HEK293 (cell line): ENCODE data around the gene FYB1.

Experiments used
- CTCF ChIA-PET: fragments of 350-600 bp; formaldehyde crosslinking; extraction: SDS; loops from one replicate; lab custom pipeline; 2021; ENCODE audit warnings: antibody characterized with exemption; lab: Yijun Ruan, JAX
- POLR2A ChIA-PET: fragments of 300-600 bp; formaldehyde crosslinking; extraction: SDS; loops from one replicate; lab custom pipeline; 2020; ENCODE audit warnings: antibody characterized with exemption, inconsistent platforms; lab: Yijun Ruan, JAX
- H3K27ac ChIP-seq: fragments of 200-500 bp; sonication (Bioruptor generic); 2 replicates; pipeline ENCODE4 v1.5.1; 2014; ENCODE audit warnings: low read depth, low read length, control low read depth, inconsistent platforms; ENCODE audit errors: extremely low read depth
- H3K36me3 ChIP-seq, 2 experiments: fragments of 200-500 bp in 1 of 2; sonication (Bioruptor generic) in 1 of 2; 1 replicate in 1 of 2; 2 replicates in 1 of 2; pipeline ENCODE4 v1.5.1; 2014 to 2017; ENCODE audit warnings: inconsistent platforms in 2 of 2, low read length in 2 of 2; ENCODE audit not compliant: control insufficient read depth in 2 of 2, insufficient read depth in 1 of 2
- H3K4me1 ChIP-seq: fragments of 200-500 bp; sonication (Bioruptor generic); 2 replicates; pipeline ENCODE4 v1.5.1; 2014; ENCODE audit warnings: mild to moderate bottlenecking, low read length, inconsistent platforms; ENCODE audit not compliant: control insufficient read depth, insufficient read depth
- H3K4me3 ChIP-seq: 2 replicates; pipeline ENCODE4 v1.5.1; 2011; ENCODE audit warnings: low read depth, mild to moderate bottlenecking, control low read depth, low read length, moderate library complexity
- H3K9me3 ChIP-seq: fragments of 200-500 bp; sonication (Bioruptor generic); 2 replicates; pipeline ENCODE4 v1.5.1; 2014; ENCODE audit warnings: low read depth, low read length, inconsistent platforms; ENCODE audit not compliant: control insufficient read depth, insufficient read depth
- EGR2 ChIP-seq: fragments of 450-650 bp; formaldehyde crosslinking; IDR thresholded peaks from 2 replicates; pipeline ENCODE4 v1.5.1; 2016; ENCODE audit warnings: low read depth, missing biosample characterization, missing genetic modification characterization
- FEZF1 ChIP-seq: fragments of 450-650 bp; formaldehyde crosslinking; IDR thresholded peaks from 2 replicates; pipeline ENCODE4 v1.5.1; 2016; ENCODE audit warnings: missing biosample characterization, missing genetic modification characterization
- OVOL3 ChIP-seq: fragments of 450-650 bp; formaldehyde crosslinking; IDR thresholded peaks from 2 replicates; pipeline ENCODE4 v1.5.1; 2016; ENCODE audit warnings: missing biosample characterization, missing genetic modification characterization
- ZBTB10 ChIP-seq: fragments of 450-650 bp; formaldehyde crosslinking; IDR thresholded peaks from 2 replicates; pipeline ENCODE4 v1.5.1; 2016; ENCODE audit warnings: missing biosample characterization, missing genetic modification characterization
- ZBTB17 ChIP-seq: fragments of 450-650 bp; formaldehyde crosslinking; IDR thresholded peaks from 2 replicates; pipeline ENCODE4 v1.5.1; 2016; ENCODE audit warnings: missing biosample characterization, missing genetic modification characterization
- ZFP37 ChIP-seq: fragments of 450-650 bp; formaldehyde crosslinking; IDR thresholded peaks from 2 replicates; pipeline ENCODE4 v1.5.1; 2016; ENCODE audit warnings: missing biosample characterization, missing genetic modification characterization
- ZNF112 ChIP-seq: fragments of 450-650 bp; formaldehyde crosslinking; IDR thresholded peaks from 2 replicates; pipeline ENCODE4 v1.5.0; 2017; ENCODE audit warnings: missing biosample characterization, missing genetic modification characterization
- ZNF223 ChIP-seq: fragments of 450-650 bp; formaldehyde crosslinking; IDR thresholded peaks from 2 replicates; pipeline ENCODE4 v1.5.1; 2016; ENCODE audit warnings: missing biosample characterization, missing genetic modification characterization
- ZNF341 ChIP-seq: fragments of 450-650 bp; formaldehyde crosslinking; IDR thresholded peaks from 2 replicates; pipeline ENCODE4; 2016; ENCODE audit warnings: low read depth, missing biosample characterization, missing genetic modification characterization
- ZNF394 ChIP-seq: fragments of 450-650 bp; formaldehyde crosslinking; IDR thresholded peaks from 2 replicates; pipeline ENCODE4 v1.5.1; 2016; ENCODE audit warnings: missing biosample characterization, missing genetic modification characterization, mild to moderate bottlenecking, moderate library complexity, borderline replicate concordance
- ZNF561 ChIP-seq: fragments of 450-650 bp; IDR thresholded peaks from 2 replicates; pipeline ENCODE4 v1.5.1; 2018; ENCODE audit warnings: missing biosample characterization, missing genetic modification characterization, borderline replicate concordance
- ZNF629 ChIP-seq: fragments of 450-650 bp; formaldehyde crosslinking; IDR thresholded peaks from 2 replicates; pipeline ENCODE4 v1.5.1; 2017; ENCODE audit warnings: missing biosample characterization, missing genetic modification characterization
- ZNF792 ChIP-seq: fragments of 450-650 bp; formaldehyde crosslinking; IDR thresholded peaks from 2 replicates; pipeline ENCODE4 v1.5.1; 2016; ENCODE audit warnings: missing biosample characterization, missing genetic modification characterization
- TF ChIP-seq, protein P1 (sequence below): fragments of 450-650 bp; formaldehyde crosslinking; IDR thresholded peaks from 2 replicates; pipeline ENCODE4 v1.5.1; 2016; ENCODE audit warnings: missing biosample characterization, missing genetic modification characterization
- TF ChIP-seq, protein P2 (sequence below): fragments of 450-650 bp; formaldehyde crosslinking; IDR thresholded peaks from 2 replicates; pipeline ENCODE4 v1.5.1; 2016; ENCODE audit warnings: missing biosample characterization, missing genetic modification characterization
- TF ChIP-seq, protein P3 (sequence below): fragments of 450-650 bp; formaldehyde crosslinking; conservative IDR thresholded peaks from 2 replicates; pipeline ENCODE4 v1.5.1; 2016; ENCODE audit warnings: low read depth, missing biosample characterization, missing genetic modification characterization

FYB1 gene

DNA sequence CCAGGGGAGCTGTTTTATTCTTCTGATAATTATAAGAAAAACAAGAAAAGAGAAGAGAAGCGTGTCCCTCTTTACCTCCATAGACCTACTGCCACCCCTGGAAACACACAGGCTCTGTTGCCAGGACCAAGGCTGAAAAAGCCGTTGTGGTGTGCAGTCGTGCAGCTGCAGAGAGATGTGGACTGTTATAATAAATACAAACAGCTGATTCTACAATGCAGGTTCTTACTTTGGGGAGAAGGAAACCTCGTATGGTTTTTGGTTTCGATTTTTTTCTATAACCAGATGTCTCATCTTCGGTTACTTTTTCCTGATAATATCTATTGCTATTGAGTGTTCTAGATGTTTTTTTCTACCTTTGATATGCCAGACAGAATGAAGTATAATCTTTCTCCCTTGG is 28.1 kb downstream of the FYB1 start:
- Histone ChIP-seq H3K4me3 (no peak overlapping the region), H3K9me3 (no peaks in the 10 kb centered on the region), H3K4me1 (no peaks in the 10 kb centered on the region), H3K36me3 (no peaks in the 10 kb centered on the region), H3K27ac (no peak overlapping the region)
- ChIA-PET CTCF (interaction anchor here (0.6 to 4.2 kb wide), 3 partner anchors 26 to 306 kb away, joined by 3 to 18 read pairs (median 3); no protein-coding TSS in a partner anchor), POLR2A (no interaction called here)
- TF ChIP-seq ZFP37 (tag by site-specific recombination) (no peak), FEZF1 (no peak), ZBTB17 (tag by site-specific recombination) (no peak), ZNF629 (tag by site-specific recombination) (no peak), OVOL3 (no peak), ZNF394 (tag by site-specific recombination) (no peak), ZNF112 (no peak), EGR2 (tag by site-specific recombination) (no peak), ZNF341 (tag by site-specific recombination) (no peak), ZNF223 (tag by site-specific recombination) (no peak), ZNF792 (tag by site-specific recombination) (no peak), ZBTB10 (tag by site-specific recombination) (no peak), ZNF561 (tag by site-specific recombination) (no peak)
- TF ChIP-seq, protein P1, sequence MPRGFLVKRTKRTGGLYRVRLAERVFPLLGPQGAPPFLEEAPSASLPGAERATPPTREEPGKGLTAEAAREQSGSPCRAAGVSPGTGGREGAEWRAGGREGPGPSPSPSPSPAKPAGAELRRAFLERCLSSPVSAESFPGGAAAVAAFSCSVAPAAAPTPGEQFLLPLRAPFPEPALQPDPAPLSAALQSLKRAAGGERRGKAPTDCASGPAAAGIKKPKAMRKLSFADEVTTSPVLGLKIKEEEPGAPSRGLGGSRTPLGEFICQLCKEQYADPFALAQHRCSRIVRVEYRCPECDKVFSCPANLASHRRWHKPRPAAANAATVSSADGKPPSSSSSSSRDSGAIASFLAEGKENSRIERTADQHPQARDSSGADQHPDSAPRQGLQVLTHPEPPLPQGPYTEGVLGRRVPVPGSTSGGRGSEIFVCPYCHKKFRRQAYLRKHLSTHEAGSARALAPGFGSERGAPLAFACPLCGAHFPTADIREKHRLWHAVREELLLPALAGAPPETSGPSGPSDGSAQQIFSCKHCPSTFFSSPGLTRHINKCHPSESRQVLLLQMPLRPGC (tag by site-specific recombination): no peak
- TF ChIP-seq, protein P2, sequence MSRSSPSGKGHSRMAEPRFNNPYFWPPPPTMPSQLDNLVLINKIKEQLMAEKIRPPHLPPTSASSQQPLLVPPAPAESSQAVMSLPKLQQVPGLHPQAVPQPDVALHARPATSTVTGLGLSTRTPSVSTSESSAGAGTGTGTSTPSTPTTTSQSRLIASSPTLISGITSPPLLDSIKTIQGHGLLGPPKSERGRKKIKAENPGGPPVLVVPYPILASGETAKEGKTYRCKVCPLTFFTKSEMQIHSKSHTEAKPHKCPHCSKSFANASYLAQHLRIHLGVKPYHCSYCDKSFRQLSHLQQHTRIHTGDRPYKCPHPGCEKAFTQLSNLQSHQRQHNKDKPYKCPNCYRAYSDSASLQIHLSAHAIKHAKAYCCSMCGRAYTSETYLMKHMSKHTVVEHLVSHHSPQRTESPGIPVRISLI (tag by site-specific recombination): no peak
- TF ChIP-seq, protein P3, sequence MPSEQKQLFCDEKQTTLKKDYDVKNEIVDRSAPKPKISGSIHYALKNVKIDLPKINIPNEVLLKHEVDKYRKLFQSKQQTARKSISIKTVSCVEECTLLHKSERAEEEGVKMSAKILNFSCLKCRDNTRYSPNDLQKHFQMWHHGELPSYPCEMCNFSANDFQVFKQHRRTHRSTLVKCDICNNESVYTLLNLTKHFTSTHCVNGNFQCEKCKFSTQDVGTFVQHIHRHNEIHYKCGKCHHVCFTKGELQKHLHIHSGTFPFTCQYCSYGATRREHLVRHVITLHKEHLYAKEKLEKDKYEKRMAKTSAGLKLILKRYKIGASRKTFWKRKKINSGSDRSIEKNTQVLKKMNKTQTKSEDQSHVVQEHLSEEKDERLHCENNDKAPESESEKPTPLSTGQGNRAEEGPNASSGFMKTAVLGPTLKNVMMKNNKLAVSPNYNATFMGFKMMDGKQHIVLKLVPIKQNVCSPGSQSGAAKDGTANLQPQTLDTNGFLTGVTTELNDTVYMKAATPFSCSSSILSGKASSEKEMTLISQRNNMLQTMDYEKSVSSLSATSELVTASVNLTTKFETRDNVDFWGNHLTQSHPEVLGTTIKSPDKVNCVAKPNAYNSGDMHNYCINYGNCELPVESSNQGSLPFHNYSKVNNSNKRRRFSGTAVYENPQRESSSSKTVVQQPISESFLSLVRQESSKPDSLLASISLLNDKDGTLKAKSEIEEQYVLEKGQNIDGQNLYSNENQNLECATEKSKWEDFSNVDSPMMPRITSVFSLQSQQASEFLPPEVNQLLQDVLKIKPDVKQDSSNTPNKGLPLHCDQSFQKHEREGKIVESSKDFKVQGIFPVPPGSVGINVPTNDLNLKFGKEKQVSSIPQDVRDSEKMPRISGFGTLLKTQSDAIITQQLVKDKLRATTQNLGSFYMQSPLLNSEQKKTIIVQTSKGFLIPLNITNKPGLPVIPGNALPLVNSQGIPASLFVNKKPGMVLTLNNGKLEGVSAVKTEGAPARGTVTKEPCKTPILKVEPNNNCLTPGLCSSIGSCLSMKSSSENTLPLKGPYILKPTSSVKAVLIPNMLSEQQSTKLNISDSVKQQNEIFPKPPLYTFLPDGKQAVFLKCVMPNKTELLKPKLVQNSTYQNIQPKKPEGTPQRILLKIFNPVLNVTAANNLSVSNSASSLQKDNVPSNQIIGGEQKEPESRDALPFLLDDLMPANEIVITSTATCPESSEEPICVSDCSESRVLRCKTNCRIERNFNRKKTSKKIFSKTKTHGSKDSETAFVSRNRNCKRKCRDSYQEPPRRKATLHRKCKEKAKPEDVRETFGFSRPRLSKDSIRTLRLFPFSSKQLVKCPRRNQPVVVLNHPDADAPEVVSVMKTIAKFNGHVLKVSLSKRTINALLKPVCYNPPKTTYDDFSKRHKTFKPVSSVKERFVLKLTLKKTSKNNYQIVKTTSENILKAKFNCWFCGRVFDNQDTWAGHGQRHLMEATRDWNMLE (tag by site-specific recombination): no peak
